HepG2 (cell line): ENCODE results near the gene C9. TPM values are rescaled to one million over a fixed set of nuclear protein-coding genes. Genes with fewer than 3 reads are reported as not detected.

Source experiments
- ATAC-seq: fragments of 200-7000 bp; cut with Tn5 transposase; 3 replicates; pipeline ENCODE4 v1.9.1; 2020; ENCODE audit warnings: mild to moderate bottlenecking, moderate library complexity
- BruUV-seq: library from RNA; stranded (reverse); fragments of 400-500 nt; replicated peaks from 2 replicates; lab custom pipeline; 2021; lab: Mats Ljungman, UMichigan
- CTCF ChIA-PET: fragments of 300-600 bp; formaldehyde crosslinking; extraction: SDS; loops from one replicate; lab custom pipeline; 2021; ENCODE audit warnings: low total read pairs, inconsistent platforms, low intra/inter-chr PET ratio; lab: Yijun Ruan, JAX
- POLR2A ChIA-PET: fragments of 350-600 bp; sonication (Branson Sonifier 250); formaldehyde crosslinking; loops from one replicate; lab custom pipeline; 2020; ENCODE audit warnings: antibody characterized with exemption, inconsistent platforms; lab: Yijun Ruan, JAX
- DNase-seq: peaks from one replicate; pipeline ENCODE4 v3.0.0-alpha.2; 2015; ENCODE audit warnings: low spot score
- FAIRE-seq: peaks from 3 replicates; lab custom pipeline; 2011; peaks lifted over from hg19 to GRCh38; lab: Jason Lieb, UNC
- H2AFZ ChIP-seq: one replicate; pipeline ENCODE4 v1.6.1; 2011; ENCODE audit warnings: low read length, inconsistent platforms
- H3K27ac ChIP-seq: fragments of 300-600 bp; 3 replicates; pipeline ENCODE4 v1.8.0; 2011; ENCODE audit warnings: mixed run types, mild to moderate bottlenecking, mixed read lengths, low read length, inconsistent platforms; ENCODE audit not compliant: insufficient read depth; ENCODE audit errors: extremely low read length
- H3K27me3 ChIP-seq, 2 experiments: fragments of 200-600 bp in 1 of 2; 2 replicates in 1 of 2; 3 replicates in 1 of 2; pipeline versions ENCODE4 v1.6.0 to v1.8.0; 2011; ENCODE audit warnings: low read length in 2 of 2, mild to moderate bottlenecking in 2 of 2, moderate library complexity in 2 of 2, inconsistent platforms in 1 of 2; ENCODE audit not compliant: insufficient read depth in 2 of 2, control insufficient read depth in 1 of 2
- H3K36me3 ChIP-seq, 2 experiments: fragments of 200-600 bp in 1 of 2; replicated peaks in 1 of 2; 2 replicates in 1 of 2; 3 replicates in 1 of 2; pipeline versions ENCODE4 v1.5.1 to v1.8.0; 2011; ENCODE audit warnings: low read length in 2 of 2, inconsistent platforms in 1 of 2; ENCODE audit not compliant: insufficient read depth in 2 of 2, control insufficient read depth in 1 of 2
- H3K4me1 ChIP-seq: 2 replicates; pipeline ENCODE4 v1.5.1; 2012; ENCODE audit warnings: low read length, inconsistent platforms; ENCODE audit not compliant: insufficient read depth
- H3K4me2 ChIP-seq: 2 replicates; pipeline ENCODE4 v1.6.0; 2011; ENCODE audit warnings: low read depth, low read length, inconsistent platforms
- H3K4me3 ChIP-seq, 3 experiments: fragments of 200-600 bp in 1 of 3; sonication (generic), shearing (Covaris generic) in 1 of 3; replicated peaks in 1 of 3; 2 replicates each; pipeline ENCODE4 v1.5.1; 2011 to 2016; ENCODE audit warnings: low read length in 3 of 3, inconsistent platforms in 2 of 3, low read depth in 2 of 3, mild to moderate bottlenecking in 2 of 3, control low read depth in 1 of 3, mixed read lengths in 1 of 3; ENCODE audit not compliant: insufficient read depth in 1 of 3
- H3K79me2 ChIP-seq: one replicate; pipeline ENCODE4 v1.6.1; 2011; ENCODE audit warnings: low read length, inconsistent platforms; ENCODE audit not compliant: insufficient read depth
- H3K9ac ChIP-seq: 2 replicates; pipeline ENCODE4 v1.6.0; 2011; ENCODE audit warnings: mild to moderate bottlenecking, low read depth, low read length, inconsistent platforms; ENCODE audit not compliant: insufficient read depth
- H3K9me3 ChIP-seq: 2 replicates; pipeline ENCODE4 v1.5.1; 2012; ENCODE audit warnings: mild to moderate bottlenecking, low read length
- H4K20me1 ChIP-seq: 2 replicates; pipeline ENCODE4 v1.6.0; 2011; ENCODE audit warnings: inconsistent platforms, mild to moderate bottlenecking, low read length, moderate library complexity; ENCODE audit not compliant: insufficient read depth
- AGO1 ChIP-seq: fragments of 200-400 bp; formaldehyde crosslinking; IDR thresholded peaks from 2 replicates; pipeline ENCODE4 v1.6.1; 2017; ENCODE audit warnings: mild to moderate bottlenecking, low read depth, low read length, moderate library complexity; ENCODE audit not compliant: poor library complexity, severe bottlenecking
- ETS1 ChIP-seq: sonication (generic); formaldehyde crosslinking; IDR thresholded peaks from 2 replicates; pipeline ENCODE4 v1.4.0; 2020; ENCODE audit warnings: missing genetic modification reagents
- HMGXB4 ChIP-seq, 2 experiments: sonication (generic) in 1 of 2; formaldehyde crosslinking in 1 of 2; IDR thresholded peaks; 2 replicates each; pipeline versions ENCODE4 v1.4.0 to v1.6.1; 2018 to 2020; ENCODE audit warnings: missing genetic modification reagents in 2 of 2, borderline replicate concordance in 1 of 2, low read depth in 1 of 2, mild to moderate bottlenecking in 1 of 2, missing biosample characterization in 1 of 2
- KLF13 ChIP-seq: sonication (generic); formaldehyde crosslinking; IDR thresholded peaks from 2 replicates; pipeline ENCODE4 v1.4.0; 2020; ENCODE audit warnings: mild to moderate bottlenecking, missing genetic modification reagents
- MED8 ChIP-seq: sonication (generic); formaldehyde crosslinking; IDR thresholded peaks from 2 replicates; pipeline ENCODE4 v1.8.1; 2023; ENCODE audit warnings: mild to moderate bottlenecking, missing genetic modification reagents; ENCODE audit not compliant: insufficient replicate concordance
- NFYC ChIP-seq: IDR thresholded peaks from 2 replicates; pipeline ENCODE4 v1.6.1; 2016; ENCODE audit warnings: missing genetic modification reagents, missing compliant biosample characterization
- ZFP91 ChIP-seq: sonication (generic); formaldehyde crosslinking; IDR thresholded peaks from 2 replicates; pipeline ENCODE4 v1.9.0; 2022; ENCODE audit warnings: missing genetic modification reagents, mild to moderate bottlenecking, borderline replicate concordance
- ZNF263 ChIP-seq: sonication (generic); formaldehyde crosslinking; IDR thresholded peaks from 2 replicates; pipeline ENCODE4 v1.4.0; 2020; ENCODE audit warnings: missing genetic modification reagents
- ZNF430 ChIP-seq: sonication (generic); formaldehyde crosslinking; IDR thresholded peaks from 2 replicates; pipeline ENCODE4 v1.9.0; 2021; ENCODE audit warnings: mild to moderate bottlenecking, missing genetic modification reagents
- ZNF747 ChIP-seq: sonication (generic); formaldehyde crosslinking; IDR thresholded peaks from 2 replicates; pipeline ENCODE4 v1.8.1; 2023; ENCODE audit warnings: missing genetic modification reagents, mild to moderate bottlenecking, borderline replicate concordance
- ZSCAN21 ChIP-seq: sonication (generic); formaldehyde crosslinking; IDR thresholded peaks from 2 replicates; pipeline ENCODE4 v1.8.0; 2022; ENCODE audit warnings: mild to moderate bottlenecking, missing genetic modification reagents, moderate library complexity, borderline replicate concordance
- WGBS: methylation state at CpG from one replicate; pipeline ENCODE4 v1.1.6; 2017; ENCODE audit warnings: low lambda C conversion rate; 5-methylcytosine and 5-hydroxymethylcytosine counted together
- in situ Hi-C: cut with HindIII; loops from 2 replicates; pipeline ENCODE4 v1.10.0; 2017; ENCODE audit warnings: low pct_unique_long_range_greater_than_20kb; ENCODE audit not compliant: extremely low pct_ligation_motif_present
- intact Hi-C: fragments of 100-400 bp; cut with micrococcal nuclease; formaldehyde crosslinking; loops from one replicate; pipeline ENCODE4 v1.10.0; 2022; ENCODE audit not compliant: unreplicated experiment
- polyA plus RNA-seq, 8 experiments: library from polyadenylated mRNA; depleted of rRNA in 3 of 8; stranded (reverse) in 7 of 8; unstranded in 1 of 8; fragments of >200 nt; fragmentation: Illumina TruSeq in 4 of 8; extraction: Trizol in 4 of 8; gene quantifications; 2 replicates each; pipeline versions ENCODE4 v1.2.1 to v1.2.3, GENCODE V29; 2011 to 2016; ENCODE audit warnings: low read depth in 4 of 8, missing spikeins in 1 of 8, mixed read lengths in 1 of 8; ENCODE audit not compliant: insufficient read depth in 1 of 8
- total RNA-seq, 5 experiments: library from RNA; depleted of rRNA; stranded (reverse); fragments of >200 nt; fragmentation: Illumina TruSeq; extraction: Trizol; gene quantifications; 2 replicates each; pipeline ENCODE4 v1.2.3, GENCODE V29; 2016; ENCODE audit warnings: low read depth in 1 of 5

The C9 gene
- total and polyA plus RNA-seq, 2 of the 13 experiments (the other 11 are each of a cell fraction or from before 2014, with no cell fraction given), result not detected

GRCh38 chr5:39255406-39255805 lies 108.9 kb downstream of the C9 start:
- Histone ChIP-seq H3K36me3 (no peaks in the 10 kb centered on the region), H3K4me3 (no peak overlapping the region), H3K27me3 (no peaks in the 10 kb centered on the region; a peak in 1 of 5 replicates), H3K9ac (no peak overlapping the region), H3K9me3 (no peaks in the 10 kb centered on the region), H3K4me1 (peaks cover 24% of the 10 kb centered on the region), H4K20me1 (no peaks in the 10 kb centered on the region), H3K27ac (no peak overlapping the region), H3K79me2 (no peaks in the 10 kb centered on the region), H3K4me2 (no peak overlapping the region), H2AFZ (no peak overlapping the region)
- in situ Hi-C loops (no loop called here), intact Hi-C loops (no loop called here)
- TF ChIP-seq ZNF747 (CRISPR knock-in tag), result no peak
- TF ChIP-seq AGO1, result no peak
- no peak for TF ChIP-seq ZNF263 (CRISPR knock-in tag)
- no peak for TF ChIP-seq MED8
- TF ChIP-seq HMGXB4 (CRISPR knock-in tag; IDR thresholded peaks at IDR 0.05; ENCODE audit: borderline replicate concordance in 1 of 2, low read depth in 1 of 2), result no peak
- no peak for TF ChIP-seq ZFP91
- no peak for TF ChIP-seq ETS1
- no peak for TF ChIP-seq KLF13 (CRISPR knock-in tag)
- no peak for TF ChIP-seq ZSCAN21 (CRISPR knock-in tag)
- TF ChIP-seq NFYC, result no peak
- no peak for TF ChIP-seq ZNF430 (CRISPR knock-in tag)
- FAIRE-seq, result no peak
- WGBS, result 73% methylated on average over 2 of the region's 2 CpGs
- DNase-seq, result no peak
- ChIA-PET CTCF (no interaction called here), POLR2A (no interaction called here)
- no TSS peak for BruUV-seq
- ATAC-seq, result no peak
